ENCODE results near the gene USP38.

- TF ChIP-seq RAD21 (IDR thresholded peaks at IDR 0.05; ENCODE audit: low read depth): no peak
- TF ChIP-seq CTCF (IDR thresholded peaks at IDR 0.05 in 2 of 3, conservative IDR thresholded peaks at IDR 0.05 in 1 of 3; ENCODE audit: borderline replicate concordance in 1 of 3, insufficient read depth in 1 of 3, low read depth in 2 of 3, low read length in 2 of 3): no peak
- no peak for TF ChIP-seq POLR2A (IDR thresholded peaks at IDR 0.05; ENCODE audit: borderline replicate concordance, extremely low read depth, insufficient read depth, insufficient read length)
- no peak for TF ChIP-seq MAX (IDR thresholded peaks at IDR 0.05)
- no peak for TF ChIP-seq EZH2 (IDR thresholded peaks at IDR 0.05)
- no peak for TF ChIP-seq REST (IDR thresholded peaks at IDR 0.05; ENCODE audit: low read depth)
- TF ChIP-seq YY1 (IDR thresholded peaks at IDR 0.05; ENCODE audit: extremely low read depth, insufficient replicate concordance, low read depth, low read length): no peak
- no peak for TF ChIP-seq CEBPB (IDR thresholded peaks at IDR 0.05; ENCODE audit: low read depth)
- TF ChIP-seq SRF (IDR thresholded peaks at IDR 0.05; ENCODE audit: low read depth): no peak
- TF ChIP-seq SP1 (IDR thresholded peaks at IDR 0.05; ENCODE audit: low read depth): no peak
- TF ChIP-seq ZBTB33 (IDR thresholded peaks at IDR 0.05; ENCODE audit: extremely low read depth, insufficient replicate concordance, low read length): no peak
- TF ChIP-seq ZNF274 (IDR thresholded peaks at IDR 0.05; ENCODE audit: low read depth, low read length): no peak
Observed at GRCh38 chr4:143135358-143135757, 49.4 kb upstream of the USP38 start.
